ENCODE results near the gene RTP3. TPM values are rescaled to one million over a fixed set of nuclear protein-coding genes. Genes with fewer than 3 reads are reported as not detected.
A peak's percentile ranks its signal among the peaks of the same experiment; 100 is the strongest.

The RTP3 gene
- total and polyA plus RNA-seq, 12 donors: not detected

GRCh38 chr3:46478341-46478740, 19.4 kb upstream of the RTP3 start:
- H3K4me1 ChIP-seq (replicated peaks in 1 of 2): no peaks in the 10 kb centered on the region
- H3K4me3 ChIP-seq: no peak overlapping the region
- no peaks in the 10 kb centered on the region for H3K9me3 ChIP-seq (replicated peaks in 1 of 3)
- intact Hi-C loops (cut with DNase I): no loop called here
- no peak overlapping the region for H3K27ac ChIP-seq
- DNase-seq: no peak
- no peak for TF ChIP-seq CTCF (IDR thresholded peaks at IDR 0.05)
- TF ChIP-seq POLR2A (IDR thresholded peaks at IDR 0.05): no peak
- H3K36me3 ChIP-seq (replicated peaks in 1 of 2): no peaks in the 10 kb centered on the region
- WGBS, 4 donors: 70 to 86% (median 74%) methylated on average over 5 of the region's 5 CpGs
- peaks cover 6% of the 10 kb centered on the region for H3K27me3 ChIP-seq

- Histone ChIP-seq H3K9me3 (replicated peaks in 1 of 3) (no peaks in the 10 kb centered on the region), H3K27me3 (peaks cover 4% of the 10 kb centered on the region), H3K36me3 (replicated peaks in 1 of 2) (no peaks in the 10 kb centered on the region), H3K4me1 (replicated peaks in 1 of 2) (no peaks in the 10 kb centered on the region), H3K4me3 (no peak overlapping the region), H3K27ac (no peak overlapping the region)
- 87 to 96% (median 91%) methylated on average over 5 of the region's 5 CpGs for WGBS, 4 donors
- peak in 1 of 7 donors; percentile 7 for DNase-seq
- TF ChIP-seq POLR2A (IDR thresholded peaks at IDR 0.05) (no peak), CTCF (IDR thresholded peaks at IDR 0.05) (no peak)
- intact Hi-C loops (cut with DNase I): no loop called here
These were observed 18.8 kb upstream of the RTP3 start for GRCh38 chr3:46479021-46479420.

- Histone ChIP-seq H3K4me3 (no peak overlapping the region), H3K27me3 (peaks cover 4% of the 10 kb centered on the region), H3K4me1 (replicated peaks in 1 of 2) (no peaks in the 10 kb centered on the region), H3K9me3 (replicated peaks in 1 of 3) (no peaks in the 10 kb centered on the region), H3K27ac (no peak overlapping the region), H3K36me3 (replicated peaks in 1 of 2) (no peaks in the 10 kb centered on the region)
- 63 to 83% (median 72%) methylated on average over 5 of the region's 5 CpGs for WGBS, 4 donors
- intact Hi-C loops (cut with DNase I): no loop called here
- TF ChIP-seq CTCF (IDR thresholded peaks at IDR 0.05): no peak
- TF ChIP-seq POLR2A (IDR thresholded peaks at IDR 0.05): no peak
- DNase-seq: peak in 1 of 7 donors; percentile 5
These were observed 18.1 kb upstream of the RTP3 start for GRCh38 chr3:46479696-46480095.

GRCh38 chr3:46480491-46481195, 17.1 kb upstream of the RTP3 start:
- Histone ChIP-seq H3K9me3 (replicated peaks in 1 of 3) (no peaks in the 10 kb centered on the region), H3K36me3 (replicated peaks in 1 of 2) (no peaks in the 10 kb centered on the region), H3K27ac (no peak overlapping the region), H3K4me1 (replicated peaks in 1 of 2) (no peaks in the 10 kb centered on the region), H3K27me3 (peaks cover 4% of the 10 kb centered on the region), H3K4me3 (no peak overlapping the region)
- TF ChIP-seq CTCF (IDR thresholded peaks at IDR 0.05) (no peak), POLR2A (IDR thresholded peaks at IDR 0.05) (no peak)
- peak in 1 of 7 donors; percentile 18 for DNase-seq
- WGBS, 4 donors: 75 to 85% (median 77%) methylated on average over 6 of the region's 6 CpGs
- intact Hi-C loops (cut with DNase I): no loop called here

Data from adrenal gland (tissue), 12 donors.